GM12874 (cell line): Measurements from ENCODE around the gene ESF1.

ENCODE experiments used
- TF ChIP-seq, protein P1 (sequence below): IDR thresholded peaks from 2 replicates; pipeline ENCODE4 v1.5.1; 2011; ENCODE audit warnings: low read depth, mild to moderate bottlenecking, control low read depth, low read length, moderate library complexity; ENCODE audit not compliant: insufficient read depth

Gene ESF1

DNA sequence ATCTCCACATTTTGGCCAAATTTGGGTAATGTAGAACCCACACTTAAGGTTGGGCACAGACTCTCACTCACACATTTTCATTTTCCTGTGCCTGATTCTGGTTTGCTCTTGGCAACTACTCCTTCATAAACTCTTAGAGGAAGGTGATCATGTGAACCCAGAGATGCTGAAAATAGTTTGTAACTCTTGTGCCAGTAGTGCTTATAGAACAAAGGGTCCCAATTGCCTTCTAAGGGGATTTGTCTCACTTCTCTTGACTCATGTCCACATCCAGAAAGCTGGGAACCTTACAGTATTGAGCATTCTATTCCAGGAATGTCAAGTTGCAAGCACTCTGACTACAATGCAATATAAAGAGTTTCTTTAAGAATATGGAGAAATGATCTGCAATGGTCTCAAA is 84.0 kb downstream of the ESF1 start:
- TF ChIP-seq, protein P1, sequence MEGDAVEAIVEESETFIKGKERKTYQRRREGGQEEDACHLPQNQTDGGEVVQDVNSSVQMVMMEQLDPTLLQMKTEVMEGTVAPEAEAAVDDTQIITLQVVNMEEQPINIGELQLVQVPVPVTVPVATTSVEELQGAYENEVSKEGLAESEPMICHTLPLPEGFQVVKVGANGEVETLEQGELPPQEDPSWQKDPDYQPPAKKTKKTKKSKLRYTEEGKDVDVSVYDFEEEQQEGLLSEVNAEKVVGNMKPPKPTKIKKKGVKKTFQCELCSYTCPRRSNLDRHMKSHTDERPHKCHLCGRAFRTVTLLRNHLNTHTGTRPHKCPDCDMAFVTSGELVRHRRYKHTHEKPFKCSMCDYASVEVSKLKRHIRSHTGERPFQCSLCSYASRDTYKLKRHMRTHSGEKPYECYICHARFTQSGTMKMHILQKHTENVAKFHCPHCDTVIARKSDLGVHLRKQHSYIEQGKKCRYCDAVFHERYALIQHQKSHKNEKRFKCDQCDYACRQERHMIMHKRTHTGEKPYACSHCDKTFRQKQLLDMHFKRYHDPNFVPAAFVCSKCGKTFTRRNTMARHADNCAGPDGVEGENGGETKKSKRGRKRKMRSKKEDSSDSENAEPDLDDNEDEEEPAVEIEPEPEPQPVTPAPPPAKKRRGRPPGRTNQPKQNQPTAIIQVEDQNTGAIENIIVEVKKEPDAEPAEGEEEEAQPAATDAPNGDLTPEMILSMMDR, result no peak

DNA sequence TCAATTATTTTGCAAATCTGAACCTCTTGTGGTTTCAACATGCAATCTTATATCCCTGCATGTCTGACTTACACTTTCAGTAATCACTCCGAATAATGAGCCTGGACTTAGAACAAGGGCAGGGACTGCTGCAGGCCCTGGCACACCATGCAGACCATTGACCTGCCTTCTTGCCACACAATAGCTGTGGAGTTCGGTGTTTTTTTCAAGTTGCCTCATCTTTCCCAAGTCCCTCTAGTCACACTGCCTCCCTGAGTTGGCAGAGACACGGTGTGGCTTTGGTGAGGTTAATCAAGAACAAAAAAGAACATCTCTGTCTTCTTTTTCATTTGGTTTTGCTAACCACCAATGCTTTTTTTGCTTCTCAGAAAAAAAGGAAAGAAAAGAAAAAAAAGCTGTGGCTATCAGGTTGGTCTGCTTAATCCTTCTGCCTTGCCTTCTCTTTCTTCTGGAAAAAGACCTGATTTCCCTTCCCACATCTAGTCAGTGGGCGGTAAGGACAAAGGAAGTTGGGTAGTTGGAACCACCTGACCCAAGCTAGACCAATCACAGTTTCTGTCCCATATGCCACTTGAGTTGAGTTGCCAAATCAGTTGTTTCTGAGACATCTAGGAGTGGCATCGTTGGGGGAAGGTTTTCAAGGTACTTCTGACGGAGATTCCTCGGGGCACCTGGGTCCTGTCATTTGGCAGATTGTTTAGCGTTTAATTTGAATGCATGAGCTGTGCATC is 90.1 kb downstream of the ESF1 start:
- TF ChIP-seq, protein P1, result no peak

DNA sequence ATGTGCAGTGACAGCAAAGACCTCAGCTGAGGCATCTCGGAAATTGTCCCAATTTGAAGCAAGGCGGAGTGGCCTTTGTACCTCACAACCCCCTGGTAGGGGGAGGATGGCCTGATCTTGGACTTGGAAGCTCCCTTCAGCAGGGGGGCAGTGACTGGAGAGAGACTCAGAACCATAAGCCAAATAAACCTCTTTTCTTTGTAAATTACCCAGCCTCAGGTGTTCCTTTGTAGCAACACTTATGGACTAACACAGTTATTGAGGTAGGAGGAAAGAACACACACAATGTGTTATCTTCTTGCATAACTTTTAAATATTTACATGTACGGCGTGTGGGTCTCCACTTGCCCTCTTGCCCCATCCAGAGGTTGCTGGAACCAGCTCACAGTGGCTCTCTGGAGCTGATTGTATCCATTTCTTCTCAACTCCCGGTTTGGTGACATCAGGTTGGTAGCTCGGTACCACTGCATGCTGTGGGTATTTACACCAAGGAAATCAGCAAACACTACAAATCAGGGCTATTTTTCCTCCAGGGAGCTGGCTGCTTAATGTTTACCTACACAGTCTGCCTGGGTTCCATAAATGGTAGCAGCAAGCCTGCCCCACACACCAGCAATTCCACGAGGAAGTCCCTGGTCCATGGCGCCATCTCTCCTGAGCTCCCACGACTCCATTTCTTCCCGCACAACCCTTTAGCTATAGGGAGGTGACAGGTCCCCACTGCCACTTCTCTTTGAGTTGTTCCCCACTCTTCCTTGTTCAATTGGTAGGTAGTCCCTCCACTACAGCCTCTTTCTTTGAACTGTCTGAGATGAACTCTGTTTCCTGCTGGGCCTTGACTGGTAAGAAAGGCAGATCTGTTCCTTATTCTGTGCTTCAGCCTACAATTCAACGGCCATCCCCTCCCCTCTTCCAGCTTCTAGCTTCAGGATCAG is 91.7 kb downstream of the ESF1 start:
- TF ChIP-seq, protein P1, result no peak

DNA sequence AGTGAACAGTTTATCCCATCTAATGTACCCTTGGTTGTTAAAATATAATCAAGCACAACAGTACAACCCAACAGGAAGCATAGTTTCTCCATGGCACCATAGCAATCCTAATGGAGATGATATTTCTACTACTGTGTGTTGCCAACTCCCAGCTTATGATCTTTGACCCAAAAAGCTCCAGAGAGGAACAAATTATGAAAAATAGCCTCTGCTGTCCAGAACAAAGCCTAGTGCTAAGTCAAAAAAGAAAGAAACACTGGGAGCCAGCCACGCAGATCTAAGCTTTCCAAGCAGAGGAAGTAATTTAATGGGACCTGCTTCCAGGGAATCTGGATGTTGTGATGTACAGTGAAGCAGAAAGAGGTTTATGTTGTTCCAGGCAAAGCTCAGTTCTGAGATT is 93.8 kb downstream of the ESF1 start:
- TF ChIP-seq, protein P1, result no peak

DNA sequence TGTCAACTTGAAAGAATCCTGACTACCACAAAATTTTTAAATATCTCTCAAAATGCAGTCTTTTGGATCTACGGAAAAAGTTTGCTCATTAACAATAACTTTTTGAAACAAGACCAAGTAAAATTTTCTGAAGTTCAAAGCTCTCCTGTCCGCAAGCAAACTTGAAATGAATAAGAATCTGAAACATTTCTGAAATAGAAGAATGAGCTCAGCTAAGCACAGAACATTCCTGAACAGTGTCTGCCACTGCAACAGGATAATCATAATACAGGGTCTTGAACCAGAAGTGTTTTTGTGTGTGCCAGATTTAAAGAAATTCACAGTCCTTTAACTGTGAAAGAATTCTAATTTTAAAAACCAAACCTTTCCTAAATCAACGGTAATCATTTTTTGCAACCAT is 96.9 kb downstream of the ESF1 start:
- TF ChIP-seq, protein P1, result no peak

DNA sequence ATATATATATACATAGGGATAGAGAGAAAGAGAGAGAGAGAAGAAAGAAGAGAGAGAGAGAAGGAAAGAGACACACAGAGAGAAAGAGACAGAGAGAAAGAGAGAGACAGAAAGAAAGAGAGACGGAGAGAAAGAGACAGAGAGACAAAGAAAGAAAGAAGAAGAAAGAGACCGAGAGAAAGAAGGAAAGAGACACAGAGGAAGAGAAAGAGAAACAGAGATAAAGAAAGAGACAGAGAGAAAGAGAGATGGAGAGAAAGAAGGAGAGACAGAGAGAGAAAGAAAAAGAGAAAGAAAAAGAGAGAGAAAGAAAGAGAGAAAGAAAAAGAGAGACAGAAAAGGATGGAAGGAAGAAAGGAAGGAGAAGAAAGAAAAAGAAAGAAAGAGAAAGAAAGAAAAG is 99.1 kb downstream of the ESF1 start:
- TF ChIP-seq, protein P1, result no peak

DNA sequence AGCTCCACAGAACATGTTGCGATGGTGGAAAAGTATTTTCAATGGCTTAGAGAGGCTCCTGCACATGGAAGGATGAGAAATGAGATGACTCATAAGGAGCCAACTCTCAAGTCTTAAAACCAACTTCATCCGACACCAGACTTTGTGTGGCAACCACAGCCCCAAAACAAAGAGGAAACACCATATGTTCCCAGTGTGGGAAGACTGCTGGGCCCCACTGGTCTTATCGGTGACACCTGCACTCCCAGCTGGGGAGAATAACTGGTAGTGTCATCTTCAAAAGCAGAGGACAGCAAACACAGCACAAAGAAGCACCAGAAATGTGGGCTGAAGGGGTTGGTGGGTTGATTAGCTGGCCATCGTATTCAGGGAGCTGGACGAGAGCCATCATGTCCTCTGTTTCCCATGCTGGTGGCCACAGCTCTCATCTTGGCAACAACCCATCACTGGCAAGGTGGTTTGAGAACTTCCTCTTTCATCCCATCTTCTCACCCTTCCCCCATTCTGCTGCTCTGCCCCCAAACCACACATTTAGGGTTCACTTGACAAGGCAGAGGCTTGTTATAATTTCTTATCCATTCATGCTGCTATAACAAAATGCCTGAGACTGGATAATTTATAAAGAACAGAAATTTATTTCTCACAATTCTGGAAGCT is 100.0 kb downstream of the ESF1 start:
- TF ChIP-seq, protein P1, result no peak
